T-helper 17 cell (primary cell): ENCODE measurements around the gene NRL. TPM values are rescaled to one million over a fixed set of nuclear protein-coding genes. Genes with fewer than 3 reads are reported as not detected.

Experiments used
- ATAC-seq: fragments of 150-1000 bp; cut with Tn5 transposase; 2 replicates; pipeline ENCODE4 v1.10.0; 2021; ENCODE audit warnings: mild to moderate bottlenecking, moderate library complexity
- DNase-seq, 3 donors: peaks; one replicate each; pipeline versions ENCODE4 v3.0.0 to v3.0.0-alpha.2; 2020 to 2021
- H3K9me3 ChIP-seq: one replicate; pipeline ENCODE4 v1.7.0; 2013; ENCODE audit warnings: low read length, mild to moderate bottlenecking; ENCODE audit not compliant: control insufficient read depth, poor library complexity, severe bottlenecking
- H3K27ac Mint-ChIP-seq: one replicate; pipeline ENCODE4 v1.8.0; 2022; ENCODE audit warnings: mild to moderate bottlenecking, moderate library complexity, mixed read lengths
- H3K27me3 Mint-ChIP-seq: one replicate; pipeline ENCODE4 v1.8.0; 2022; ENCODE audit warnings: mixed read lengths
- H3K36me3 Mint-ChIP-seq: one replicate; pipeline ENCODE4 v1.8.0; 2022; ENCODE audit warnings: low read depth, mixed read lengths
- H3K4me1 Mint-ChIP-seq: one replicate; pipeline ENCODE4 v1.8.0; 2022; ENCODE audit warnings: mild to moderate bottlenecking, mixed read lengths
- H3K4me3 Mint-ChIP-seq: one replicate; pipeline ENCODE4 v1.8.0; 2022; ENCODE audit warnings: mild to moderate bottlenecking, moderate library complexity, mixed read lengths
- total RNA-seq, 4 donors: library from RNA in 2 of 4; stranded (reverse) in 2 of 4; gene quantifications; one replicate each; pipeline ENCODE4 v1.2.3 and lab custom pipeline; 2022 to 2026

NRL gene
- total RNA-seq, result 1 to 10 TPM; 2.2 to 3.2 TPM
- 2.0 to 2.4 reads per million in 2 donors for total RNA-seq (lab: John Stamatoyannopoulos, UW)

DNA sequence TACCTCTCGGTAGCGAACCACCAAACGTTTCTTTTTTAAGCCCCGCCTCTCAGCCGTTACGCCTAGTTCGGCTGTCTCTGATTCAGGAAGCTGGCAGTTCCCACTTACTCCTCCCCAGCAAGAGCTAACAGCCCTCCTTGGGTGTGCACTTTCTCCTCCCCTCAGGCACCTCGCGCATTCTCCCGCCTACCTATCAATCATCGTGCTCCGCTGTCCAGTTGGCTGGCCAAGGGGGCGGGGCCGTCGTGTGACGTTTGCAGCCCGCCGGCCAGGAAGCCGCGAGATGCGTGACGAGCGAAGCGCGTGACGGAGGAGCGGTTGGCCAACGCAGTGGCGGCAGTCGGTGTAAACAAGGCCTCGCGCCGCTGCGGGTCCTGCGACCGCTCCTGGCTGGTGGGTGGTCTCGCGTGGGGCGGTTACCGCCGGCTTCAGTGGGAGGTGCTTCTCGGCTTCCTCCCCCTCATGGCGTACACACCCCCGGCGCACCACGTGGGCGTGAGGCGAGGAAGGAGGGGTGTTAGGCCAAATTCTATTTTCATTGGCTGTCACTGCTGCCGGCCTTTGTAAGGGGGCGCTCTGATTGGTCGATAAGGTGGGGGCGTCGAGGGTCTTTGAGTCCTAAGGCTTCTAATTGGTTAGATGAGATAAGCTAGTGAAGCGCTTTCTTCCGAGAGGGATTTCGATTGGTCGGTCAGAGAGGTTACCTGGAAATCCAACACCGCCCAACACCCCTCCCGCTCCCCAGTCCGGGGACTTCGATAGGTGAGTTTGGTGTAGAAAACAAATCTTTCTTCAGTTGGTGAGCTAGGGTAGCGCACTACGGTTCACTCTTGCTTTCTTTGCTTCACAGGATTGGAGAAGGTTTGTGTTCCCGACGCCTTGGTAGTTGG is at the start of gene NRL, which contains the start of gene DCAF11:
Gene NRL, minus strand, starts transcription at position 418 of the 890 bp plus-strand sequence. CDS start 32,101 bp downstream, outside the sequence.
Gene DCAF11, plus strand, starts transcription at position 246 of the 890 bp plus-strand sequence. CDS start 818 bp downstream, outside the sequence.
- ATAC-seq, result peak; percentile 87
- Mint-ChIP-seq H3K27ac (peak within 1 kb of the TSS; percentile 99), H3K36me3 (peaks cover 3% of the 10 kb centered on the region), H3K27me3 (no peaks in the 10 kb centered on the region), H3K4me3 (peak within 1 kb of the TSS; percentile 99), H3K4me1 (peaks cover 28% of the 10 kb centered on the region)
- DNase-seq, result peak; percentile 96 to 98 (median 96)
- H3K9me3 ChIP-seq, result no peaks in the 10 kb centered on the region

DNA sequence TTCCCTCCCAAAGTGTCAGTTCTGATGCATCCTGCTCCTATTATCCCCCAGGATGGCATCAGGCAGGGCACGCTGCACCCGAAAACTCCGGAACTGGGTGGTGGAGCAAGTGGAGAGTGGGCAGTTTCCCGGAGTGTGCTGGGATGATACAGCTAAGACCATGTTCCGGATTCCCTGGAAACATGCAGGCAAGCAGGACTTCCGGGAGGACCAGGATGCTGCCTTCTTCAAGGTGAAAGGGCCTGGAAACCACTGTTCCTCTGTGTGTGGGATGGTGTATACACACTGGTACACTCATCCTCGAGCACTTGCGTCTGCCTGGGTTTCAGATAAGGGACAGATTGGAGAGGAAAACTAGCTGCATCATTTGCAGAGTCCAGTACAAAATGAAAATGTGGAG is 47.3 kb upstream of the NRL start:
- Mint-ChIP-seq H3K27me3 (no peaks in the 10 kb centered on the region), H3K4me3 (peak overlapping the region; percentile 99), H3K4me1 (peaks cover 34% of the 10 kb centered on the region), H3K27ac (peak overlapping the region; percentile 98), H3K36me3 (peaks cover 8% of the 10 kb centered on the region)
- ATAC-seq (no peak), DNase-seq (no peak)
- H3K9me3 ChIP-seq, result no peaks in the 10 kb centered on the region

GRCh38 chr14:24160850-24161804 is 46.4 kb upstream of the NRL start, which contains the start of gene IRF9:
IRF9 (plus strand) TSS chr14:24161265; CDS start chr14:24162145, 880 bp downstream.
- no peaks in the 10 kb centered on the region for H3K9me3 ChIP-seq
- peak within 1 kb of the TSS; percentile 99 for H3K4me3 Mint-ChIP-seq
- peak; percentile 88 to 98 (median 93) for DNase-seq
- peaks cover 34% of the 10 kb centered on the region for H3K4me1 Mint-ChIP-seq
- peak; percentile 92 for ATAC-seq
- peak within 1 kb of the TSS; percentile 98 for H3K27ac Mint-ChIP-seq
- peaks cover 11% of the 10 kb centered on the region for H3K36me3 Mint-ChIP-seq
- H3K27me3 Mint-ChIP-seq, result no peaks in the 10 kb centered on the region

DNA sequence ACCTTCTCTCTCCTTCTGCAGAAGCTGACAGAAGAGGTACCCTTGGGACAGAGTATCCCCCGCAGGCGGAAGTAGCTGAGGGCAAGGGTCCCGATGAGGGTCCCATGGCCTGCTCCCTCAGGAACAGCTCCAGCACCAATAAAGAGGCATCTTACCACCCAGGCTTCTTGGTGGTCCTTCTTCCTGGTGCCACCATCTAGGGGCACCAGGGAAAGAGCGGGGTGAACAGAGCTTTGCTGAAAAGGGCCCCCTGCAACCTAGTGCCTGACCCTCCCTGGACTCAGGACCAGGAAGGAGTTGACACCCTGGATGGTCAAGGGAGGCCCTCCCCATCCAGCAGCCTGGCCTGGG is 45.7 kb upstream of the NRL start:
- ATAC-seq, result no peak
- H3K9me3 ChIP-seq, result no peaks in the 10 kb centered on the region
- Mint-ChIP-seq H3K4me3 (no peak overlapping the region), H3K27me3 (no peaks in the 10 kb centered on the region), H3K27ac (peak overlapping the region; percentile 98), H3K36me3 (peaks cover 12% of the 10 kb centered on the region), H3K4me1 (peaks cover 34% of the 10 kb centered on the region)
- no peak for DNase-seq

GRCh38 chr14:24159777-24160498 is 45.2 kb upstream of the NRL start:
- Mint-ChIP-seq H3K27me3 (no peaks in the 10 kb centered on the region), H3K4me1 (peaks cover 34% of the 10 kb centered on the region), H3K27ac (peak overlapping the region; percentile 98), H3K4me3 (peak overlapping the region; percentile 36), H3K36me3 (peaks cover 12% of the 10 kb centered on the region)
- ATAC-seq (no peak), DNase-seq (no peak)
- H3K9me3 ChIP-seq, result no peaks in the 10 kb centered on the region

DNA sequence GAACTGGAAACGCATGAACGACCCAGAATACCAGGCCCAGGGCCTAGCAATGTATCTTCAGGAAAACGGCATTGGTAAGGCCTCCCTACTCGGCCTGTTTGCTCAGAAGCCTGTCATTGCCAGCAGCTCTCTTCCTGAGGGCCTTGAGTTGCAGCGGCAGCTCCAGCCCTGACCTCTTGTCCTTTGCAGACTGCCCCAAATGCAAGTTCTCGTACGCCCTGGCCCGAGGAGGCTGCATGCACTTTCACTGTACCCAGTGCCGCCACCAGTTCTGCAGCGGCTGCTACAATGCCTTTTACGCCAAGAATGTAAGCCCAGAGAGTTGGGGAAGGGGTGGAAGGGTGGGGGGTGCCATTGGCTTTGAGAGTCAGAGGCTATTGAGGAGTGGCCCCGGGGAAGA is 42.6 kb upstream of the NRL start:
- Mint-ChIP-seq H3K27ac (peak overlapping the region; percentile 81), H3K27me3 (no peaks in the 10 kb centered on the region)

DNA sequence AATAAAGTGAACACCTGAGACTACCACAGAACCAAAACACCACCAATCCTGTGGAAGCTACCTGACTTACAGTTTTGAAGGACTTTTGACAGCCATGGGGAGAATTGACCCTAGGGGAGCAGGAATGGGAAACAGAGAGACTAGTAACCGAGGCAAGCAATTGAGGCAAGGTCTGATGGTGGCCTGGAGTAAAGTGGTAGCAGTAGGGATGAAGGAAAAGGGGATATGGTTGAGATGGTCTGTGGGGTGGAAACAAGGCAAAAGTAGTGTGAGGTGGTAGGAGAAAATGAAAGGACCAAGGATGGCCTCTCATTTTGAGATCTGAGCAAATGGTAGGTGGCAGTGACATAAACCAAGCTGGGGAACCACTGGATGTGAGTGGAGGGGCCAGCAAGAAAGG is 42.1 kb upstream of the NRL start:
- H3K4me3 Mint-ChIP-seq, result no peak overlapping the region
- peaks cover 18% of the 10 kb centered on the region for H3K4me1 Mint-ChIP-seq
- H3K36me3 Mint-ChIP-seq, result peaks cover 9% of the 10 kb centered on the region
- peak overlapping the region; percentile 81 for H3K27ac Mint-ChIP-seq
- ATAC-seq (no peak), DNase-seq (no peak)
- H3K9me3 ChIP-seq, result no peaks in the 10 kb centered on the region
- no peaks in the 10 kb centered on the region for H3K27me3 Mint-ChIP-seq

More for the DNA sequence above, 42.6 kb upstream of the NRL start:
- ATAC-seq (no peak), DNase-seq (no peak)
- Mint-ChIP-seq H3K4me1 (peaks cover 23% of the 10 kb centered on the region), H3K4me3 (no peak overlapping the region), H3K36me3 (peaks cover 9% of the 10 kb centered on the region)
- H3K9me3 ChIP-seq, result no peaks in the 10 kb centered on the region

DNA sequence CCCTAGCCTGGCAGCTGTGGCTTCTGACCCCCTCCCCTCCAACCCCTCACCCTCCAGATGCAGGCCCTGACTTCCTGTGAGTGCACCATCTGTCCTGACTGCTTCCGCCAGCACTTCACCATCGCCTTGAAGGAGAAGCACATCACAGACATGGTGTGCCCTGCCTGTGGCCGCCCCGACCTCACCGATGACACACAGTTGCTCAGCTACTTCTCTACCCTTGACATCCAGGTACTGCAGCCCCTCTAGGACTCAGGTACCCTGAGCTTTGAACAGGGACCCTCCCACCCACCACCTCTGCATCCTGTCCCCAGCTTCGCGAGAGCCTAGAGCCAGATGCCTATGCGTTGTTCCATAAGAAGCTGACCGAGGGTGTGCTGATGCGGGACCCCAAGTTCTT is 40.4 kb upstream of the NRL start:
- ATAC-seq (no peak), DNase-seq (no peak)
- Mint-ChIP-seq H3K4me1 (peaks cover 16% of the 10 kb centered on the region), H3K4me3 (no peak overlapping the region), H3K27me3 (no peaks in the 10 kb centered on the region), H3K36me3 (peaks cover 7% of the 10 kb centered on the region), H3K27ac (peak overlapping the region; percentile 79)
- H3K9me3 ChIP-seq, result no peaks in the 10 kb centered on the region

- H3K27ac Mint-ChIP-seq, result no peak overlapping the region
- DNase-seq (no peak), ATAC-seq (no peak)
- H3K27me3 Mint-ChIP-seq, result no peaks in the 10 kb centered on the region
- H3K4me3 Mint-ChIP-seq, result no peak overlapping the region
- H3K9me3 ChIP-seq, result no peaks in the 10 kb centered on the region
- H3K4me1 Mint-ChIP-seq, result peaks cover 31% of the 10 kb centered on the region
- H3K36me3 Mint-ChIP-seq, result peaks cover 3% of the 10 kb centered on the region
These were observed 36.8 kb upstream of the NRL start for GRCh38 chr14:24151404-24152080.

- Mint-ChIP-seq H3K27me3 (no peaks in the 10 kb centered on the region), H3K4me3 (no peak overlapping the region), H3K36me3 (peaks cover 2% of the 10 kb centered on the region), H3K4me1 (peaks cover 35% of the 10 kb centered on the region), H3K27ac (no peak overlapping the region)
- DNase-seq, result no peak
- no peak for ATAC-seq
- H3K9me3 ChIP-seq, result no peaks in the 10 kb centered on the region
These were observed 36.2 kb upstream of the NRL start for GRCh38 chr14:24150993-24151392.

- ATAC-seq (no peak), DNase-seq (no peak)
- H3K4me3 Mint-ChIP-seq, result no peak overlapping the region
- peaks cover 38% of the 10 kb centered on the region for H3K4me1 Mint-ChIP-seq
- no peak overlapping the region for H3K27ac Mint-ChIP-seq
- H3K36me3 Mint-ChIP-seq, result no peaks in the 10 kb centered on the region
- H3K9me3 ChIP-seq, result no peaks in the 10 kb centered on the region
- no peaks in the 10 kb centered on the region for H3K27me3 Mint-ChIP-seq
These were observed 35.8 kb upstream of the NRL start for GRCh38 chr14:24150567-24150966.

- no peaks in the 10 kb centered on the region for H3K27me3 Mint-ChIP-seq
- H3K4me3 Mint-ChIP-seq, result no peak overlapping the region
- H3K36me3 Mint-ChIP-seq, result no peaks in the 10 kb centered on the region
- H3K4me1 Mint-ChIP-seq, result peaks cover 40% of the 10 kb centered on the region
- no peak overlapping the region for H3K27ac Mint-ChIP-seq
- DNase-seq (no peak), ATAC-seq (no peak)
- H3K9me3 ChIP-seq, result no peaks in the 10 kb centered on the region
These were observed 35.3 kb upstream of the NRL start for GRCh38 chr14:24150061-24150460.
